Measurements from ENCODE around the gene RAB11A.

Gene RAB11A

DNA sequence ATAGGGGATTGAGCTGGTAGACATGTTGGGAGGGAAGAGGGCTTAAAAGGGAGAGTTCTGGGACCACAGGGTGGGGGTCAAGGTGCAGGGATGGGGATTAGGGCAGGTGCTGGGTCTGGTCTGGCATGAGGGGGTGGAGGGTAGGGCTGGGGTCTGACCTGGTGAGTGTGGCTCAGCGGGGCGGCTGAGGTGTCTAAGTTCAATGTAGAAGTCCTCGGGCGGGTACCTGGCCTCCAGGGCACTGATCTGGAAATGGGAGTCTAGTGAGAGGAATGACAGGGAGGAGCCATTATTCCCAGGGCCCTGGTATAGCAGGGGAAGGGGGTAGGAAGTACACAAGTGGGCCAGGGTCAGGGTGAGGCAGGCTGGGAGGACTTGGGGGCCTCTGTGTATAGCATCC is 39.6 kb downstream of the RAB11A start:
- no peaks in the 10 kb centered on the region for H3K9me3 ChIP-seq (ENCODE audit: control insufficient read depth, low read length)
- H2BK12ac ChIP-seq (ENCODE audit: low read length in 2 of 2) = no peak overlapping the region
- no peak overlapping the region for H4K91ac ChIP-seq (ENCODE audit: low read length)
- H3K18ac ChIP-seq (ENCODE audit: low read depth in 1 of 2, low read length in 2 of 2) = no peak overlapping the region
- H3K27me3 ChIP-seq (ENCODE audit: control insufficient read depth in 1 of 2, insufficient read depth in 1 of 2, low read length in 2 of 2) = no peaks in the 10 kb centered on the region
- no peaks in the 10 kb centered on the region for H3K4me1 ChIP-seq (ENCODE audit: control insufficient read depth, insufficient read depth, low read depth, low read length)
- no peak overlapping the region for H3K14ac ChIP-seq (ENCODE audit: low read length in 2 of 2)
- no peak overlapping the region for H3K4me3 ChIP-seq (ENCODE audit: insufficient read depth in 1 of 2, low read depth in 1 of 2, low read length in 2 of 2)
- no peak overlapping the region for H3K4ac ChIP-seq (ENCODE audit: low read depth in 1 of 2, low read length in 2 of 2)
- H2AK5ac ChIP-seq (ENCODE audit: low read length, severe bottlenecking) = no peak overlapping the region
- H4K8ac ChIP-seq (ENCODE audit: low read length) = no peak overlapping the region
- H3K27ac ChIP-seq (ENCODE audit: low read length, poor library complexity, severe bottlenecking) = no peak overlapping the region
- H3K36me3 ChIP-seq (ENCODE audit: control insufficient read depth in 1 of 2, insufficient read depth in 2 of 2, low read depth in 1 of 2, low read length in 2 of 2) = peaks cover 65 to 78% of the 10 kb centered on the region in 2 experiments
- H2BK15ac ChIP-seq (ENCODE audit: low read depth, poor library complexity, severe bottlenecking) = no peak overlapping the region
- WGBS = 94% methylated on average over 4 of the region's 4 CpGs
- H2BK5ac ChIP-seq (ENCODE audit: low read depth, low read length, poor library complexity, severe bottlenecking) = no peak overlapping the region
- H3K4me2 ChIP-seq (ENCODE audit: low read length, poor library complexity, severe bottlenecking) = no peak overlapping the region
- H2AFZ ChIP-seq (ENCODE audit: low read depth, low read length) = no peak overlapping the region
- peaks cover 53% of the 10 kb centered on the region for H3K79me1 ChIP-seq (replicated peaks; ENCODE audit: low read length, poor library complexity, severe bottlenecking)
- H2BK120ac ChIP-seq (ENCODE audit: low read depth, low read length) = no peak overlapping the region
- H3K9ac ChIP-seq (ENCODE audit: low read length) = no peak overlapping the region
- H3K23ac ChIP-seq (ENCODE audit: low read length in 2 of 2) = no peak overlapping the region
- no peak for DNase-seq

- no peak for DNase-seq
- H2BK15ac ChIP-seq (ENCODE audit: low read depth, poor library complexity, severe bottlenecking) = no peak overlapping the region
- H3K4me1 ChIP-seq (ENCODE audit: control insufficient read depth, insufficient read depth, low read depth, low read length) = no peaks in the 10 kb centered on the region
- no peak overlapping the region for H3K27ac ChIP-seq (ENCODE audit: low read length, poor library complexity, severe bottlenecking)
- H3K9ac ChIP-seq (ENCODE audit: low read length) = no peak overlapping the region
- no peak overlapping the region for H2AFZ ChIP-seq (ENCODE audit: low read depth, low read length)
- H4K91ac ChIP-seq (ENCODE audit: low read length) = no peak overlapping the region
- no peak overlapping the region for H3K4ac ChIP-seq (ENCODE audit: low read depth in 1 of 2, low read length in 2 of 2)
- no peak overlapping the region for H2BK5ac ChIP-seq (ENCODE audit: low read depth, low read length, poor library complexity, severe bottlenecking)
- H4K8ac ChIP-seq (ENCODE audit: low read length) = no peak overlapping the region
- no peak overlapping the region for H2BK12ac ChIP-seq (ENCODE audit: low read length in 2 of 2)
- H3K4me2 ChIP-seq (ENCODE audit: low read length, poor library complexity, severe bottlenecking) = no peak overlapping the region
- H3K36me3 ChIP-seq (ENCODE audit: control insufficient read depth in 1 of 2, insufficient read depth in 2 of 2, low read depth in 1 of 2, low read length in 2 of 2) = peaks cover 64 to 69% of the 10 kb centered on the region in 2 experiments
- H3K23ac ChIP-seq (ENCODE audit: low read length in 2 of 2) = no peak overlapping the region
- 88% methylated on average over 2 of the region's 3 CpGs for WGBS
- H3K4me3 ChIP-seq (ENCODE audit: insufficient read depth in 1 of 2, low read depth in 1 of 2, low read length in 2 of 2) = no peak overlapping the region
- no peaks in the 10 kb centered on the region for H3K27me3 ChIP-seq (ENCODE audit: control insufficient read depth in 1 of 2, insufficient read depth in 1 of 2, low read length in 2 of 2)
- no peak overlapping the region for H3K18ac ChIP-seq (ENCODE audit: low read depth in 1 of 2, low read length in 2 of 2)
- H3K14ac ChIP-seq (ENCODE audit: low read length in 2 of 2) = no peak overlapping the region
- H3K9me3 ChIP-seq (ENCODE audit: control insufficient read depth, low read length) = no peaks in the 10 kb centered on the region
- H2AK5ac ChIP-seq (ENCODE audit: low read length, severe bottlenecking) = no peak overlapping the region
- H2BK120ac ChIP-seq (ENCODE audit: low read depth, low read length) = no peak overlapping the region
- peaks cover 46% of the 10 kb centered on the region for H3K79me1 ChIP-seq (replicated peaks; ENCODE audit: low read length, poor library complexity, severe bottlenecking)
These were observed 40.5 kb downstream of the RAB11A start for GRCh38 chr15:65909831-65910230.

DNA sequence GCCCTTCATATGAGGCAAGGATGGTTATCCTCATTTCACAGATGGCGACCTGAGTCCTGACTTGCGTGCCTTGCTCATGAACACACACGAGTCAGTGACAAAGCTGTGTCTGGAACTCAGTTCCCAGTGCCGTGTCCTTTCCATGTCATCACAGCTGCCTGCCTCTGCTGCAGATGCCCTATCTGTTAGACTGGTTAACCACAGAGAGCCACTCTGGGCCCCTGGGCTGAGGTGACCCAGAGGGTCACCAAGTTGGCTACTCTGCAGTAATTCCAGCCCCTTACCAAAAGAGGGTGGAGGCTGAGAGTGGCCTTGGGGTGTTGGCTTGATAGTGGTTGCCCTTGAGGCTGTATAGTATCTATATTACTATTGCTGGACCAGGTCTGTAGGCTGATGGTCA is 41.0 kb downstream of the RAB11A start:
- WGBS = 89% methylated on average over 4 of the region's 4 CpGs
- H4K8ac ChIP-seq (ENCODE audit: low read length) = no peak overlapping the region
- no peak overlapping the region for H3K4ac ChIP-seq (ENCODE audit: low read depth in 1 of 2, low read length in 2 of 2)
- no peak overlapping the region for H2BK120ac ChIP-seq (ENCODE audit: low read depth, low read length)
- H3K27me3 ChIP-seq (ENCODE audit: control insufficient read depth in 1 of 2, insufficient read depth in 1 of 2, low read length in 2 of 2) = no peaks in the 10 kb centered on the region
- H3K18ac ChIP-seq (ENCODE audit: low read depth in 1 of 2, low read length in 2 of 2) = no peak overlapping the region
- H3K23ac ChIP-seq (ENCODE audit: low read length in 2 of 2) = no peak overlapping the region
- no peak overlapping the region for H3K4me3 ChIP-seq (ENCODE audit: insufficient read depth in 1 of 2, low read depth in 1 of 2, low read length in 2 of 2)
- peaks cover 63 to 65% of the 10 kb centered on the region in 2 experiments for H3K36me3 ChIP-seq (ENCODE audit: control insufficient read depth in 1 of 2, insufficient read depth in 2 of 2, low read depth in 1 of 2, low read length in 2 of 2)
- H3K4me1 ChIP-seq (ENCODE audit: control insufficient read depth, insufficient read depth, low read depth, low read length) = no peaks in the 10 kb centered on the region
- H3K79me1 ChIP-seq (replicated peaks; ENCODE audit: low read length, poor library complexity, severe bottlenecking) = peaks cover 43% of the 10 kb centered on the region
- no peak overlapping the region for H3K9ac ChIP-seq (ENCODE audit: low read length)
- DNase-seq = no peak
- no peak overlapping the region for H2AFZ ChIP-seq (ENCODE audit: low read depth, low read length)
- no peak overlapping the region for H3K27ac ChIP-seq (ENCODE audit: low read length, poor library complexity, severe bottlenecking)
- no peak overlapping the region for H3K14ac ChIP-seq (ENCODE audit: low read length in 2 of 2)
- H4K91ac ChIP-seq (ENCODE audit: low read length) = no peak overlapping the region
- H2BK12ac ChIP-seq (ENCODE audit: low read length in 2 of 2) = no peak overlapping the region
- no peak overlapping the region for H2BK15ac ChIP-seq (ENCODE audit: low read depth, poor library complexity, severe bottlenecking)
- H2BK5ac ChIP-seq (ENCODE audit: low read depth, low read length, poor library complexity, severe bottlenecking) = no peak overlapping the region
- no peak overlapping the region for H3K4me2 ChIP-seq (ENCODE audit: low read length, poor library complexity, severe bottlenecking)
- H2AK5ac ChIP-seq (ENCODE audit: low read length, severe bottlenecking) = no peak overlapping the region
- no peaks in the 10 kb centered on the region for H3K9me3 ChIP-seq (ENCODE audit: control insufficient read depth, low read length)

GRCh38 chr15:65912235-65912634 is 42.9 kb downstream of the RAB11A start:
- Histone ChIP-seq H3K27ac (ENCODE audit: low read length, poor library complexity, severe bottlenecking) (no peak overlapping the region), H3K4me1 (ENCODE audit: control insufficient read depth, insufficient read depth, low read depth, low read length) (peaks cover 4% of the 10 kb centered on the region), H3K4me2 (ENCODE audit: low read length, poor library complexity, severe bottlenecking) (no peak overlapping the region), H3K27me3 (ENCODE audit: control insufficient read depth in 1 of 2, insufficient read depth in 1 of 2, low read length in 2 of 2) (no peaks in the 10 kb centered on the region), H3K36me3 (ENCODE audit: control insufficient read depth in 1 of 2, insufficient read depth in 2 of 2, low read depth in 1 of 2, low read length in 2 of 2) (peaks cover 47 to 57% of the 10 kb centered on the region in 2 experiments), H4K91ac (ENCODE audit: low read length) (no peak overlapping the region), H2AFZ (ENCODE audit: low read depth, low read length) (no peak overlapping the region), H3K9ac (ENCODE audit: low read length) (no peak overlapping the region), H4K8ac (ENCODE audit: low read length) (no peak overlapping the region), H3K4me3 (ENCODE audit: insufficient read depth in 1 of 2, low read depth in 1 of 2, low read length in 2 of 2) (no peak overlapping the region), H3K4ac (ENCODE audit: low read depth in 1 of 2, low read length in 2 of 2) (no peak overlapping the region), H2BK5ac (ENCODE audit: low read depth, low read length, poor library complexity, severe bottlenecking) (no peak overlapping the region), H2BK12ac (ENCODE audit: low read length in 2 of 2) (no peak overlapping the region), H3K18ac (ENCODE audit: low read depth in 1 of 2, low read length in 2 of 2) (no peak overlapping the region), H3K9me3 (ENCODE audit: control insufficient read depth, low read length) (no peaks in the 10 kb centered on the region), H3K14ac (ENCODE audit: low read length in 2 of 2) (no peak overlapping the region), H2BK120ac (ENCODE audit: low read depth, low read length) (no peak overlapping the region), H3K79me1 (replicated peaks; ENCODE audit: low read length, poor library complexity, severe bottlenecking) (peaks cover 35% of the 10 kb centered on the region), H2AK5ac (ENCODE audit: low read length, severe bottlenecking) (no peak overlapping the region), H2BK15ac (ENCODE audit: low read depth, poor library complexity, severe bottlenecking) (no peak overlapping the region), H3K23ac (ENCODE audit: low read length in 2 of 2) (no peak overlapping the region)
- no peak for DNase-seq
- 99% methylated on average over 2 of the region's 2 CpGs for WGBS

All from mesenchymal stem cell (in vitro differentiated cells and primary cell).